Fibroblast of the aortic adventitia (primary cell): ENCODE results near the gene FGGY. TPM values are rescaled to one million over a fixed set of nuclear protein-coding genes. Genes with fewer than 3 reads are reported as not detected.

ENCODE experiments used
- DNase-seq: peaks from one replicate; pipeline ENCODE4 v3.0.0-alpha.2; 2010; ENCODE audit warnings: low read depth
- H3K4me3 ChIP-seq: 2 replicates; pipeline ENCODE4 v1.5.1; 2011; ENCODE audit warnings: low read depth, mild to moderate bottlenecking, control low read depth, low read length, moderate library complexity
- total RNA-seq: library from RNA; depleted of rRNA; stranded (reverse); fragments of >200 nt; gene quantifications from 2 replicates; pipeline ENCODE4 v1.2.3, GENCODE V29; 2012; ENCODE audit warnings: low replicate concordance
- TF ChIP-seq, protein P1 (sequence below): IDR thresholded peaks from 2 replicates; pipeline ENCODE4 v1.5.1; 2011; ENCODE audit warnings: mild to moderate bottlenecking, low read length, control low read depth, inconsistent platforms; ENCODE audit not compliant: insufficient read depth

Gene FGGY
- total RNA-seq, 1 donor: 17.5 TPM

DNA sequence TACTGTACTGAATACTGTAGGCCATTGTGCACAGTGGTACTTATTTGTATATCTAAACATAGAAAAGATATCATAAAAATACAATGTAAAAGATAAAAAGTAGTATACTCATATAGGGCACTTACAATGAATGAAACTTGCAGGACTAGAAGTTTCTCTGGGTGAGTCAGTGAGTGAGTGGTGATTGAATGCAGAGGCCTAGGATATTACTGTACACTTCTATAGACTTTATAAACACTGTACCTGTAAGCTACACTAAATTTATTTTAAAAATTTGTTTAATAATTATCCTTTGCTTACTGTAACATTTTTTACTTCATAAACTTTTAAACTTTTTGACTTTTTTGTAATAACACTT is 82.5 kb downstream of the FGGY start:
- TF ChIP-seq, protein P1, sequence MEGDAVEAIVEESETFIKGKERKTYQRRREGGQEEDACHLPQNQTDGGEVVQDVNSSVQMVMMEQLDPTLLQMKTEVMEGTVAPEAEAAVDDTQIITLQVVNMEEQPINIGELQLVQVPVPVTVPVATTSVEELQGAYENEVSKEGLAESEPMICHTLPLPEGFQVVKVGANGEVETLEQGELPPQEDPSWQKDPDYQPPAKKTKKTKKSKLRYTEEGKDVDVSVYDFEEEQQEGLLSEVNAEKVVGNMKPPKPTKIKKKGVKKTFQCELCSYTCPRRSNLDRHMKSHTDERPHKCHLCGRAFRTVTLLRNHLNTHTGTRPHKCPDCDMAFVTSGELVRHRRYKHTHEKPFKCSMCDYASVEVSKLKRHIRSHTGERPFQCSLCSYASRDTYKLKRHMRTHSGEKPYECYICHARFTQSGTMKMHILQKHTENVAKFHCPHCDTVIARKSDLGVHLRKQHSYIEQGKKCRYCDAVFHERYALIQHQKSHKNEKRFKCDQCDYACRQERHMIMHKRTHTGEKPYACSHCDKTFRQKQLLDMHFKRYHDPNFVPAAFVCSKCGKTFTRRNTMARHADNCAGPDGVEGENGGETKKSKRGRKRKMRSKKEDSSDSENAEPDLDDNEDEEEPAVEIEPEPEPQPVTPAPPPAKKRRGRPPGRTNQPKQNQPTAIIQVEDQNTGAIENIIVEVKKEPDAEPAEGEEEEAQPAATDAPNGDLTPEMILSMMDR: no peak
- no peak for DNase-seq
- no peak overlapping the region for H3K4me3 ChIP-seq

DNA sequence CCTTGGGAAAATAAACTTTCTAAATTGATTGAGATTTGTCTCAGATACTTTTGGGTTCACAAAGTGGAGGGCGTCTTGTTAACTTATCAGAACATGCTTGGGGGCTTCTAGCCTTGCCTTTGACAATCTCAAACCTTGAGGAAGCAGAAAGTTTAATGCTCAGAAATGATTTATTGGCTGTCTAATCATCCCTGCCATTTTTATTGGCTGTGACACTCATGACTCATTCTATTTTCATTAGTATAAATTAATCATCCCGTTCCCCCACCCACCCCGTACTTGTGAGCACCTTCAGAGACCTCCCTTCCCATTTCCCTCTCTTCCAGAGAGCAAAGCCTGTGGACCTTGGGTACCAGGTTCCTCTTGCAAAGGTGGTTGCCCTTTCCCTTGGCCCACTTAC is 87.1 kb downstream of the FGGY start:
- DNase-seq: no peak
- TF ChIP-seq, protein P1: no peak
- no peak overlapping the region for H3K4me3 ChIP-seq

DNA sequence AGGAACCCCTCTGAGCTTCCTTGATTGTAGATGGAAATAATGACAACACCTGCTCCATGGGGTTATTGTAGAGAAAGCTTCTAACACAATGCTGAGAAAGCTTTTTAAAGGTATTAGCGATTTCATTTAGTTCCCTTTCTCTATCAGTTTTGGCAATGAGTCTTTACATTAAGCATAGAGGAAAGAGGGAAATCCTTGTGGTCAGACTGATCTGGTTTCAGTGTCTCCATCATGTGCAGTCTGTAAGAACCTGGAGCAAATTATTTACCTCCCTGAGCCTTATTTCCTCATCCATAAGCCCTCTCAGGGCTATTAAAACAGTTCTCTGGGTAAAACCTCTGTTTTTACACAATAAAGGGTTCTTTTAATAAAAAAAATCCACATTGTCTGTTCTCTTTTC is 87.5 kb downstream of the FGGY start:
- H3K4me3 ChIP-seq: no peak overlapping the region
- DNase-seq: no peak
- TF ChIP-seq, protein P1: no peak

DNA sequence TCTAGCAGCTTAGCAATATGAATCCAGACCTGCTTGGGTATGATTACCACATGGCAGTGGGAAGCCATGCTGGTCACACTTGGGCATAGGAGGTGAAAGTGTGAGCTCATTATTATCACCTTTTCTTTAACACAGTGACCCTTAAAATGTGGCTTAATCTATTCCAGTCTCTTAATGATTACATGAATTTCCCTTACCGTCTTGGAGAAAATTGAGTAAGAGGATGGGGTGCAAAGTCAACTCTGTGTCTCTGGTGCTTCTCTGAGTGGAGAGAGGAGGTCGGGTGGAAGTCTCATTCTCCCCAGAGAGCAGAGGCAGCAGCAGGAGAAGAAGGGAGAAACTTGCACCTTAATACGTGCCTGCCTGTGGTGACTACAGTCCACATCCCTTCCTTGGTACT is 91.3 kb downstream of the FGGY start:
- no peak overlapping the region for H3K4me3 ChIP-seq
- TF ChIP-seq, protein P1: no peak
- DNase-seq: no peak

DNA sequence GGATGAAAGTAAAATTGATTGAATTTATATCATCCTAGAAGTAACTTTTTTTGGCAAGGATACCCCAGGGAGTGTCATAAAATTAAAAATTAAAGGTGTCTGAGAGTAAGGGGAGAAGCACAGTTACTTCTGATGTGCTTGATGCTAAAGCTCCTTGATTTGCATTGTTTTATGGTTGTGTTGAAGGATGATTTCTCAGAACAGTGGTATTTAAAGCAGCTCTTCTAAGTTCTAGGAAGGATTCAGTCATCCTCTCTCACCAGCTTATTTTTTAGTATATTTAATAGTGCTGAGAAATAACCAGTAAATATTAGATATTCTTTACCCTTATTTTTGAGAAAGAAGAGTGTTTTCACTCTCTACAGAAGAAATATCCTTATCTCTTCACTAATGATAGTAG is 93.0 kb downstream of the FGGY start:
- H3K4me3 ChIP-seq: no peak overlapping the region
- TF ChIP-seq, protein P1: no peak
- no peak for DNase-seq

DNA sequence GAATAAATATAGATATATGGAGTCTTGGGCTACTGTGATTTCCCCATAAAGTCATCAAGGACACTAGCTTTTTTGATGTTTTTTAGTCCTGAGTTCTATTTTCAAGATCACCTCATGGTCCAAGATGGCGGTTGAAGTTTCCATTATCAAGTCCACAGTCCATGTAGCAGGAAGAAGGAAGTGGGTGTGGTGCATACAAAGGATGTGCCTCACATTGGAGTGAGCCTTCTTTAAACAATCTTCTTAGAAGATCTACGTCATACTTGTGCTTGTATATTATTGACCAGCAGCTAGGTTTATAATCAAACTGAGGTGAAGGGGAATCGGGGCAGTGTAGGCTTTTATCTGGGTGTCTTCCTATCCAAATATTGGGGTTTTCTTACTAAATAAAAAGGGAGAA is 93.4 kb downstream of the FGGY start:
- H3K4me3 ChIP-seq: no peak overlapping the region
- TF ChIP-seq, protein P1: no peak
- DNase-seq: no peak
